GM15510 (cell line): ENCODE measurements around the gene GRM1.

Experiments
- POLR2A ChIP-seq: IDR thresholded peaks from 3 replicates; pipeline ENCODE4 v1.6.1; 2011; ENCODE audit warnings: borderline replicate concordance; ENCODE audit not compliant: insufficient read length; ENCODE audit errors: extremely low read depth

The GRM1 gene

DNA sequence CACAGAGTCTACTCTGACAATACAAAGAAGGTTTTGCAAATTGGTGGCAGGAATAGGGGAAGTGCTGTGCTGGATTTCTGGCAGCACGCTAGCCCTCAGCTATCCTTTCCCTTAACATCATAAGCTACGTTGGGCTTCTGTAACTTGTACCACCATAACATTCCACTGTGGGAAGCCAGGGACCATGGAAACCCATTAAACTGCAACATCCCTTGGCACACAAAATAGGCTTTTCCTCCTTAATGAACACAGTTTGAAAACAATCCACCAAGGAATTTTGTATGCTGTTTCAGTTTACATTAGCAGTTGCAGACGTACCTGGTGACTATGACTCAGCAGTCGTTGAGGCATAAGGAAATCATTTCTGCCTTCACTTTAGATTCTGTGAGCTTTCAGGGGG is 310.9 kb downstream of the GRM1 start:
- no peak for TF ChIP-seq POLR2A

DNA sequence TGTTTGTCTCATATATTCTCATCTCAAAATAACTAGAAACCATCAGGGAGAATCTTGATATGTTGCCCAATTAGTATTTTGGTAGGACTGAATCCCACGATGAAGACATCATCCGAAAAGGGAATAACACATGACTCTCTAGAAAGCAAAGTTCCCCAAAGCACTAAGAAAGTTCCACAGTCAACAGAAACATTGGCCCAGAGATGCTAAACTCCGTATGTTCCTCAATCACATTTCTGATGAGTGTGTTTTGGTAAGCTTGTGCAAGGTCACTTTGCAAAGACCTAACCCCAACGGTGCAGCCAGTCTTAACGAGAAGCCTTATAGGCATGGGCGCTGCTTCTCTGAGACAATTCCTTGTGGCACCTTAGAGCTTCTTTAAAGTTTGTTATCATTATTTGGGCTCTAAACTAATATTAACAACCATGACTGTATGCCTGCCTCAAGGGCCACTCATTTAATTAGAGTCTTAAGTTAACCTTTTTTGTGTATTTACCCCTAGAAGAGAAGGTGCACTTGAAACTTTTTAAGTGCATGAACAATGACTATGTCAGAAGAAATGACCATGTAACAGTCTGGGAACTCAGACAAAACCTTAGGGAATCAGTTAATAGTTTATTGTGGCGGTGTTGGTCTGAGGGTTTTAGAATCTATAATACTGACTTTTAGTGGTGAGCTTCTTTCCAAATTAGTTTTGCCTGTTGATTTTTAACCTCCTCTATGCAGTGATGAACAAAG is 312.8 kb downstream of the GRM1 start:
- TF ChIP-seq POLR2A = no peak

GRCh38 chr6:146345598-146345997 is 316.7 kb downstream of the GRM1 start:
- no peak for TF ChIP-seq POLR2A

DNA sequence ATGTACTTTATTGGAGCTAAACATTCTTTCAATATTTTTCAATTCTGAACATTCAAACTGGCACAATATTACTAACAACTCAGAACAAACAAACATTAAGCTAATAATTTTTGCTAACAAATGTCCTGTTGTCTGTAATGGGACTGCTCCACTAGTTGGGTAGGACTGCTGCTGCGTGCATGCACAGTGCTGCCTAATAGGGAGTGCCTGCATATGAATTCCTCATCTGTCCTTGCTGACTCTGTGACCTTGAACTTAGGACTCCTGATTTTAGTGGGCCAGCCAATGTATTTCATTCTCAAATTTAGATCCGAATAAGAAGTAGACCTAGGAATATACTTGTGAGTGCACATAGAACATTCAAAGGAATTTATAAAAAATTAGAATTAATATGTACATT is 318.2 kb downstream of the GRM1 start:
- TF ChIP-seq POLR2A = no peak

GRCh38 chr6:146347690-146348089 is 318.8 kb downstream of the GRM1 start:
- TF ChIP-seq POLR2A = no peak

GRCh38 chr6:146351018-146351417 is 322.2 kb downstream of the GRM1 start:
- no peak for TF ChIP-seq POLR2A

DNA sequence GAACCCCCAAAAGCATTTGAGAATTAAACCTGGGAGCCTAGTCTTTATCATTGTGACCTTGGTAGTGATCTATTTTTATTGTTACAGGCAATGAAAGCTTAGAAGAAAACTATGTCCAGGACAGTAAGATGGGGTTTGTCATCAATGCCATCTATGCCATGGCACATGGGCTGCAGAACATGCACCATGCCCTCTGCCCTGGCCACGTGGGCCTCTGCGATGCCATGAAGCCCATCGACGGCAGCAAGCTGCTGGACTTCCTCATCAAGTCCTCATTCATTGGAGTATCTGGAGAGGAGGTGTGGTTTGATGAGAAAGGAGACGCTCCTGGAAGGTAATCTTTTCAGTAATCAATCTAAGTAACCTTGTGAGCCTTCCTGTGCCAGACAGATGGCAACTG is 323.3 kb downstream of the GRM1 start:
- no peak for TF ChIP-seq POLR2A

DNA sequence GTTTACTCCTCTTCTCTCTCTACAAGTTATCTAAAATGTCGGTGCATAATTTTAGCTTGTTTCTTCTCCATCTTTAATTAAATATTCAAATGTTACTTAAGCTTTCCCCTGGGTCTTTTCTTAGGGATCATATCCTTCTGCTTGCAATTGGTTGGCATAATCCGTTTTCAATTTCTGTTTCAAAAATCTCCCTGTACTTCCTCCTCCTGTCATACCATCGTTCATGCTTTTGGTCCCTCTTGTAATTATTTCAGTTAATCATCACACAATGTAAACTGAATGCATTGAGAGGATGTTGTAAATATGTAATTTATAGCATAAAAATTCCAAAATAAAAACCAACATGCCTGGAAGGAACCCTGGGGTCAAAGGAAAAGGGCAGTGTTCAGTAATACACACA is 325.6 kb downstream of the GRM1 start:
- no peak for TF ChIP-seq POLR2A

DNA sequence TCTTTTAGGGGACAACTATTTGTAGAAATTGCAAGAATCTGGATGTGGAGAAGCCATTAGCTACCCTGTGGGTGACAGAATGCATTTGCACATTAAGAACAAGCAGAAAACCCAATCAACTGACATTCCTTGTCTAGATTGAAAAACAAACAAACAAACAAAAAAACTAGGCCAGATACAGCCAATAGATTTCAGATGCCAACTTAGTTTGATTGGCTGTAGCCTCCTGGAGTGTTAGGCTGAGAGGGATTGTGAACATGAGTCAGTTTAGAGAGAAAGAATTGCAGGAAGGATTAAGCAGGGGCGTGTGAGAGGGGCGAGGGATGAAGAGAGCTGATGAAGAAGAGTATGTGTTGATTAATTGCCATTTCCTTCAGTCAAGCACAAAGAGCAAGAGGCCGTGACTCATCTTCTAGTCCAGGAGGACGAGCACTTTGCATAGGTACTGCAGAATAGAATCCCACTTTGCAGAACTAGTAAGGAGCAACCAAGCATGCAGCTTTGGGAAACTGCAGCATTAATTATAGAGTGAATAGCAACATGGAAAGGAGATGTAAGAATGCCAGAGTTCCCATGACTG is 326.7 kb downstream of the GRM1 start:
- TF ChIP-seq POLR2A = no peak

GRCh38 chr6:146357578-146358430 is 328.9 kb downstream of the GRM1 start:
- TF ChIP-seq POLR2A = no peak

DNA sequence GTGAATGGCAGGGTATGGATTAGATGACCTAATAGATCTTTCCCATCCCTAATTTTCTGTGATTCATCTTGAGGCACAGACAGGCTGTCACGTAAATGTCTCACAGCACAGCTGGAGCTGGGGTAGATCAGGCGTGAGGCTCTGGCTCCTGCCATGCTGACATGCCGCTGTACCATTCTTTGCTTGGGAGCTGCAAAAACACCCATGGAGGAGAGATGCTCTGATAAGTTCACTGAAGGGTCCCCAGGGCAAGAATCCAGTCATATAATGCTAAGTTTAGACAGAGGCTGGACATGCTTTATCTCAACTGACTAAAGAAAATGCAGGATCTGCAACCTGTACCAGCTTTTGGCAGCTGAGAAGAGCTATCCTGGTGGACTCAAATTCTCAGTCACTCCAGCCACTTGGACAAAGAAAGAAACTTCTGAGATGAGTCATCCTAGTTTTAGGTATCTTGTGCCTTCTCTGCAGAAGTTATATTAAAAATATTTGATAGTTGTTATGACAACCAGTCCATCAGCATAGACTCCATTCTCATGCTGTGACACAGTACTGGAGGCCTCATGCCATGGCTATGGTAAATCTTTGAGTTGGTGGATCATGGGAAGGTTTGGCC is 329.7 kb downstream of the GRM1 start:
- TF ChIP-seq POLR2A = no peak

DNA sequence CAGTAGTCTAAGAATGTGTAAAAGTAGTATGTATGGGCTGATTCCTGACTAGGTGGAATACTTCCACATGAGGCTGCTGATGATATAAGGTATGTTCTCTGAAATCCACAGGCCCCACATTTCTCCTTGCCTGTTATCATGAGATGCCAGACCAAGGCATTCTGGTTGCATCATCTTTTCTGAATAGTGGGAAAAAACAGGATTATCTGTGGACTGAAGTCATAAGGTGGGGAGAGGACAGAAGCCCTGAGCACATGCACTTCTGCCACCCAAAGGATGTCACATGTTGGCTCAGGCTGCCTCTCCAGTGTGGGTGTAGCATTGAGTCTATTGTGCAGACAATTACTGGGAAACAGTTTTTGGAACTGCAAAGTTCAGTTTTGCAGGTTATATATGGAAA is 330.3 kb downstream of the GRM1 start:
- no peak for TF ChIP-seq POLR2A

DNA sequence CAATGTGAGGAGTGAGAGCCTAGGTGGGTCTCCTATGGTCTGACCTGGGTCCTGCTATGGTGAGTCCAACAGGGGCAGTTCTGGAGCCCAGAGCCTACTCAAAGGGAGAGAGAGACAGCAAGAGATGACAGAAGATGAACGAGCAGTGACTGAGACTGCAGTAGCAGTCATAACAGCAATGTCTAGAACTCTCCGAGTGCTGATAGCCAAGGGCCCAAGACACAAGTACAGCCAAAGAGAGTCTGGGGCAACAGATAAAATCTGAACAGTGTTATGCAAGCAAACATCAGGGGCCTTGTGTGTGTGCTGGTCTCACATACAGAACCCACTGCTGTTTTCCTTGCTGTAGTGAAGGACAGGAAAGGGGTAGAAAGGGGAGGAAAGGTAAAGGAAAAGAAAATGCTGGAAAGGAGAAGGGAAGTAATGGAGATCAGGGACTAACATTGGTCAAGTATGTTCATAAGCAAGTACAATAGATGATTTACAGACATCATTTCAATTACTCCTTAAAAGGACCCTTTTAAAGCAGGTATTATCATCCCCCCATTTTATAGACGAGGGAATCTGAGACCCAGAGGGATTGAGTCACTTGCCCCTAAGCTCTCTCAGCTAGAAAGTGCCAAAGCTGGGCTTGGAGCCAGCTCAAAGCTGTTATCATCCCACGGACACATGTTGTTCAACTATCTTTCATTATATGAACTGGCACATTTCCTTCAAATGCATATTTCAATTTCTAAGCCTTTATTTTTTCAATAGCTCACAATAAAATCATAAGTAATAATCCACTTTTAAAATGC is 332.5 kb downstream of the GRM1 start:
- no peak for TF ChIP-seq POLR2A

DNA sequence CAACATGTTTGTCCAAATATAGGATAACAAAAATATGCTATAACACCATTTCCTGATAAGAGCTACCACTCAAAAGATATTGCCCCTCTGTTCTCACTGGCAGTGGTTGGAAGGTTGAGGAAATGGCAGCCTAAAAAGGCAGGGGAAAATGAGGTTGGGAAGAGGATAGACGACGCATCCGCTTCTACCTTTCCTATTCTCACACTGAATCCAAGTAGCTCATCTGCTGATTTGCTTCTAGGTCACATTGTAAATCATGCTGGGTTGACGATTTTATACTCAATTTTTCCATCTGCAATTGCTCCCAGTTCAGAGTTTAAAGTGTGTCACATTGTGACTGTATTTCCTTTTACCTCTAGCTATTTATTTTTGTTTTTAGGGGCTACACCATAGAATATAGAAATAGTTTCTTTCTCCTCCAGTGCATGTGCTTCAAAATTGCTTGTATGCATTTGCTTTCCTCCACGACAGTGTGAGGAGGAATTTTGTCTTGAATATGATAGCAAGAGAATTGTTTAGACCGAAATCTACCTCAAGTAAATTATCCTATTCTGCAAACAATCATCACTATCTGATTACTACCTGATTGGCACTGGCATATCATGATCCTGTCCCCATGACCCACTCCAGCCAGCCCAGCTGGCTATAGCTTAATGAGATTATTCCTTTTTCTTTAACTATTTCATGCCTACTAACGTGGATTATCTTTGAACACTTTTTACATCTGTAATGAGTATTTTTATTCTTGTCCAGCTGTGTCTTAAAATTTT is 335.2 kb downstream of the GRM1 start:
- no peak for TF ChIP-seq POLR2A
